ENCODE results near the gene LDLRAP1. TPM values are rescaled to one million over a fixed set of nuclear protein-coding genes. Genes with fewer than 3 reads are reported as not detected.

LDLRAP1 gene
- polyA plus RNA-seq, 1 donor: 17.8 TPM

GRCh38 chr1:25568834-25569596 is 25.6 kb downstream of the LDLRAP1 start:
- H3K9me3 ChIP-seq (ENCODE audit: control insufficient read depth, low read depth, low read length): no peaks in the 10 kb centered on the region
- H3K4me1 ChIP-seq (ENCODE audit: control insufficient read depth, insufficient read depth, low read length): peaks cover 26% of the 10 kb centered on the region
- no peaks in the 10 kb centered on the region for H3K27me3 ChIP-seq (ENCODE audit: control insufficient read depth, insufficient read depth, low read length)
- no peak overlapping the region for H3K4me3 ChIP-seq (ENCODE audit: low read length)
- peaks cover 20% of the 10 kb centered on the region for H3K36me3 ChIP-seq (ENCODE audit: control insufficient read depth, insufficient read depth, low read length)
- no CpG with 5 or more reads among the region's 21 CpGs for WGBS (ENCODE audit: insufficient coverage, low lambda C conversion rate)
- peak; percentile 82 to 89 for DNase-seq
- peak overlapping the region; percentile 25 for H3K27ac ChIP-seq (ENCODE audit: low read length)

- Histone ChIP-seq H3K27ac (ENCODE audit: low read length) (no peak overlapping the region), H3K4me3 (ENCODE audit: low read length) (no peak overlapping the region), H3K27me3 (ENCODE audit: control insufficient read depth, insufficient read depth, low read length) (no peaks in the 10 kb centered on the region), H3K4me1 (ENCODE audit: control insufficient read depth, insufficient read depth, low read length) (peaks cover 33% of the 10 kb centered on the region), H3K9me3 (ENCODE audit: control insufficient read depth, low read depth, low read length) (no peaks in the 10 kb centered on the region), H3K36me3 (ENCODE audit: control insufficient read depth, insufficient read depth, low read length) (peaks cover 15% of the 10 kb centered on the region)
- WGBS (ENCODE audit: insufficient coverage, low lambda C conversion rate): 90% methylated on average over 2 of the region's 18 CpGs
- no peak for DNase-seq
Measured at GRCh38 chr1:25569597-25570396, 26.4 kb downstream of the LDLRAP1 start.

GRCh38 chr1:25570798-25571521 is 27.6 kb downstream of the LDLRAP1 start:
- H3K4me3 ChIP-seq (ENCODE audit: low read length): no peak overlapping the region
- no CpG with 5 or more reads among the region's 12 CpGs for WGBS (ENCODE audit: insufficient coverage, low lambda C conversion rate)
- no peak for DNase-seq
- peaks cover 33% of the 10 kb centered on the region for H3K4me1 ChIP-seq (ENCODE audit: control insufficient read depth, insufficient read depth, low read length)
- H3K27me3 ChIP-seq (ENCODE audit: control insufficient read depth, insufficient read depth, low read length): no peaks in the 10 kb centered on the region
- H3K27ac ChIP-seq (ENCODE audit: low read length): no peak overlapping the region
- peaks cover 5% of the 10 kb centered on the region for H3K36me3 ChIP-seq (ENCODE audit: control insufficient read depth, insufficient read depth, low read length)
- no peaks in the 10 kb centered on the region for H3K9me3 ChIP-seq (ENCODE audit: control insufficient read depth, low read depth, low read length)

- H3K4me3 ChIP-seq (ENCODE audit: low read length): no peak overlapping the region
- peaks cover 5% of the 10 kb centered on the region for H3K36me3 ChIP-seq (ENCODE audit: control insufficient read depth, insufficient read depth, low read length)
- no peaks in the 10 kb centered on the region for H3K9me3 ChIP-seq (ENCODE audit: control insufficient read depth, low read depth, low read length)
- H3K4me1 ChIP-seq (ENCODE audit: control insufficient read depth, insufficient read depth, low read length): peaks cover 33% of the 10 kb centered on the region
- WGBS (ENCODE audit: insufficient coverage, low lambda C conversion rate): no CpG with 5 or more reads among the region's 6 CpGs
- no peak overlapping the region for H3K27ac ChIP-seq (ENCODE audit: low read length)
- no peak for DNase-seq
- H3K27me3 ChIP-seq (ENCODE audit: control insufficient read depth, insufficient read depth, low read length): no peaks in the 10 kb centered on the region
Measured at GRCh38 chr1:25571522-25571970, 28.1 kb downstream of the LDLRAP1 start.

GRCh38 chr1:25572107-25572506 is 28.7 kb downstream of the LDLRAP1 start:
- Histone ChIP-seq H3K4me3 (ENCODE audit: low read length) (no peak overlapping the region), H3K27me3 (ENCODE audit: control insufficient read depth, insufficient read depth, low read length) (no peaks in the 10 kb centered on the region), H3K36me3 (ENCODE audit: control insufficient read depth, insufficient read depth, low read length) (peaks cover under 1% of the 10 kb centered on the region), H3K9me3 (ENCODE audit: control insufficient read depth, low read depth, low read length) (no peaks in the 10 kb centered on the region), H3K4me1 (ENCODE audit: control insufficient read depth, insufficient read depth, low read length) (peaks cover 33% of the 10 kb centered on the region), H3K27ac (ENCODE audit: low read length) (no peak overlapping the region)
- DNase-seq: no peak
- WGBS (ENCODE audit: insufficient coverage, low lambda C conversion rate): no CpG with 5 or more reads among the region's 5 CpGs

GRCh38 chr1:25572708-25573590 is 29.5 kb downstream of the LDLRAP1 start:
- H3K4me3 ChIP-seq (ENCODE audit: low read length): peak overlapping the region; percentile 7
- peak in 1 of 2 donors; percentile 46 for DNase-seq
- H3K4me1 ChIP-seq (ENCODE audit: control insufficient read depth, insufficient read depth, low read length): peaks cover 33% of the 10 kb centered on the region
- H3K36me3 ChIP-seq (ENCODE audit: control insufficient read depth, insufficient read depth, low read length): no peaks in the 10 kb centered on the region
- no peaks in the 10 kb centered on the region for H3K27me3 ChIP-seq (ENCODE audit: control insufficient read depth, insufficient read depth, low read length)
- WGBS (ENCODE audit: insufficient coverage, low lambda C conversion rate): no CpG with 5 or more reads among the region's 18 CpGs
- no peak overlapping the region for H3K27ac ChIP-seq (ENCODE audit: low read length)
- H3K9me3 ChIP-seq (ENCODE audit: control insufficient read depth, low read depth, low read length): no peaks in the 10 kb centered on the region

GRCh38 chr1:25573591-25573930 is 30.2 kb downstream of the LDLRAP1 start:
- H3K9me3 ChIP-seq (ENCODE audit: control insufficient read depth, low read depth, low read length): no peaks in the 10 kb centered on the region
- peaks cover 28% of the 10 kb centered on the region for H3K4me1 ChIP-seq (ENCODE audit: control insufficient read depth, insufficient read depth, low read length)
- DNase-seq: peak; percentile 61 to 84
- H3K36me3 ChIP-seq (ENCODE audit: control insufficient read depth, insufficient read depth, low read length): no peaks in the 10 kb centered on the region
- H3K27ac ChIP-seq (ENCODE audit: low read length): peak overlapping the region; percentile 50
- H3K4me3 ChIP-seq (ENCODE audit: low read length): peak overlapping the region; percentile 7
- no CpG with 5 or more reads among the region's 9 CpGs for WGBS (ENCODE audit: insufficient coverage, low lambda C conversion rate)
- H3K27me3 ChIP-seq (ENCODE audit: control insufficient read depth, insufficient read depth, low read length): no peaks in the 10 kb centered on the region

- Histone ChIP-seq H3K27ac (ENCODE audit: low read length) (peak overlapping the region; percentile 50), H3K27me3 (ENCODE audit: control insufficient read depth, insufficient read depth, low read length) (no peaks in the 10 kb centered on the region), H3K4me3 (ENCODE audit: low read length) (no peak overlapping the region), H3K36me3 (ENCODE audit: control insufficient read depth, insufficient read depth, low read length) (no peaks in the 10 kb centered on the region), H3K9me3 (ENCODE audit: control insufficient read depth, low read depth, low read length) (no peaks in the 10 kb centered on the region), H3K4me1 (ENCODE audit: control insufficient read depth, insufficient read depth, low read length) (peaks cover 24% of the 10 kb centered on the region)
- no CpG with 5 or more reads among the region's 8 CpGs for WGBS (ENCODE audit: insufficient coverage, low lambda C conversion rate)
- peak; percentile 51 to 69 for DNase-seq
Measured at GRCh38 chr1:25573961-25574360, 30.6 kb downstream of the LDLRAP1 start.

GRCh38 chr1:25575191-25575590 is 31.8 kb downstream of the LDLRAP1 start:
- peaks cover 20% of the 10 kb centered on the region for H3K4me1 ChIP-seq (ENCODE audit: control insufficient read depth, insufficient read depth, low read length)

More at GRCh38 chr1:25575191-25575590, 31.8 kb downstream of the LDLRAP1 start:
- no peaks in the 10 kb centered on the region for H3K9me3 ChIP-seq (ENCODE audit: control insufficient read depth, low read depth, low read length)
- WGBS (ENCODE audit: insufficient coverage, low lambda C conversion rate): no CpG with 5 or more reads among the region's 2 CpGs
- no peaks in the 10 kb centered on the region for H3K27me3 ChIP-seq (ENCODE audit: control insufficient read depth, insufficient read depth, low read length)
- DNase-seq: no peak
- H3K27ac ChIP-seq (ENCODE audit: low read length): no peak overlapping the region
- no peak overlapping the region for H3K4me3 ChIP-seq (ENCODE audit: low read length)
- no peaks in the 10 kb centered on the region for H3K36me3 ChIP-seq (ENCODE audit: control insufficient read depth, insufficient read depth, low read length)

All from large intestine (tissue), 3 donors.